GM04504 (cell line): Measurements from ENCODE around the gene C1GALT1.

ENCODE experiments used
- DNase-seq: peaks from one replicate; pipeline ENCODE4 v3.0.0-alpha.2; 2012; ENCODE audit warnings: low read depth

C1GALT1 gene

DNA sequence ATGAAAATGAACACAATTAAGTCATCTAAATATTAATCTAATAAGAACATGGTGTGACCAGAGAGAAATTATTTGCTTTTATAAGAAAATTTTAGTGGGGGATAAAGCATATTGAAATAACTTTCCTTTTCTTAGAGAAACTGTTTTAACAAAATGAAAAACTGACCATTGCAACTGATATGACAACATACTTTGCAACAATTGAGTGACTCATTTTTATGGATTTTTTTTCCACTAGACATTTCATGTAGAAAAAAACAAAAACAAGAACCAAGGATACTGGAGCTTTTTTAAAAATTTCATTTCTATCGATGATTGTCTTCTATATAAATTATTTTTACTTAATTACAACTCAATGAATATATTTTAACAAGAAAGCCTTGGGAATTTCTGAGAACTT is 90.0 kb downstream of the C1GALT1 start:
- no peak for DNase-seq

DNA sequence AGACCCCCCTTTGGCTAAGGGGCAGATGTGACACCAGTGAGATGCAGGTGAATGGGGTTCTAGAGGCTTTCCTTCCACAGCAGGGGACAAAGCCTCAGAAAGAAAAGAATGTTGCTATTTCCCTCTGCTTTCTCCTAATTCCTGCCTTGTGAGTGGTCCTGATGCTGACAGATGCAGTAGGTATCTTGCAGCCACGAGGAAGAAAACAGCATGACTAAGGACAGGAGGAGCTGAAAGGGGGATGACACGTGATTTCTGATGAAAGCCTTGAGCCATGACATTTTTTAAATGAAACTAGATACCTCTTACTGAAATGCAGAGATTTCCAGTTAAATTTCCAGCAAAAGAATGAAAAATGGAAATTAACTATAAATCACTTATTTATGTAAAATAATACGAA is 92.4 kb downstream of the C1GALT1 start:
- DNase-seq: no peak

DNA sequence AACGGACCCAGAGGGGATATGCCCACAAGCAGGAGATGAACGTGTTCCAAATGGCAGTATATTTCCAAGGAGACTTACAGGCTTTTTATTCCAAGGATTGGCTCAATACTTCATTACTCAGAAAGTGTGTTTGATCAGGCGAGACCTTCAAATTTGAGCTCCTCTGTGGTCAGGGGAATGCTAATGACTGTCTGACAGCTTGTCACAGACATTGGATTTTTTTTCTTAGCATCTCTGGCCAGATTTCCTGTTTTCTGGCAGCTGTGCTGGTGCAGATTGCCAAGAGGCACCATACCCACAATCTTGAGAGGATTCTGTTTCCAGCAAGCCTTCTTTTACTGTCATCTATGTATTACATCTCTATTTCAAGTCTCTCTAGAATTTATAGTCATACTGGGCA is 93.8 kb downstream of the C1GALT1 start:
- no peak for DNase-seq

DNA sequence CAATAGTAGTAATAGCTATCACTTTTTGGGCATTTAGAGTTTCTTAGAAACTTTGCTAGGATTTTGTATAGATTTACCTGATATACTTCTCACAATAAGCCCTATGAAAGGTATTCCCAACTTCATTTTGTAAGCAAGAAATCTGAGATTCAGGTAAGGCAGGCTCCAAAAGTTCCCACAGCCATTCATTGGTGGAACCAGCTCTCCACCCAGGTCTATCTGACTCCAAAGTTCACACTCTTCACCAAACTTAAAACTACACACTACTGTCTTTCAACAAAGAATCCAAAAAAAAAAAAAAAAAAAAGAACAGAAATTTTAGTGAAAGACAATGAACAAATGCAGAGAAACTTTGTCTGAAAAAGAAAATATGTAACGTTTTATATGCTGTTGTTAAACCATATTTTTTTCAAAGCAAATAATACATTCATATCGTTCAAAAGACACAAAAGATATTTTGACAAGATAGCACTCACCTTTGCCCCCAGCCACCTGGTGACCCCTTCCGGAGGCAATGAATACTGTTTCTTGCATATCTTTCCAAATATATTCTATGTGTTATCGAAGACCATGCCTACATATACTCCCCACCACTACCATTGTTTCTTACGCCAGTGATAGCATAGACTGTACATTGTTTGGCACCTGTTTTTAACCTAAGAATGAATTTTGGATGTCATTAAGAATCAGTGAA is 108.2 kb downstream of the C1GALT1 start:
- no peak for DNase-seq

- no peak for DNase-seq
These were observed 109.7 kb downstream of the C1GALT1 start for GRCh38 chr7:7292085-7292484.

GRCh38 chr7:7292608-7293007 is 110.3 kb downstream of the C1GALT1 start:
- DNase-seq: no peak

GRCh38 chr7:7293092-7293491 is 110.7 kb downstream of the C1GALT1 start:
- no peak for DNase-seq

GRCh38 chr7:7294911-7295310 is 112.6 kb downstream of the C1GALT1 start:
- no peak for DNase-seq
